IPS-NIHi11 (cell line): Measurements from ENCODE around the gene CRYZL1.
"Not testable (repeated sequence)": the region's sequence is repeated elsewhere in the genome, so short reads cannot be mapped to it uniquely, and the experiment has no call there.

Source experiments
- DNase-seq: peaks from one replicate; pipeline ENCODE4 v3.0.0; 2012; ENCODE audit warnings: mixed read lengths, low spot score

CRYZL1 gene

GRCh38 chr21:33626151-33626550, 15.4 kb downstream of the CRYZL1 start:
- not testable (repeated sequence) for DNase-seq

- DNase-seq, result peak; percentile 44
Observed at GRCh38 chr21:33622253-33622652, 19.3 kb downstream of the CRYZL1 start.

- DNase-seq, result no peak
Observed at GRCh38 chr21:33619726-33620125, 21.8 kb downstream of the CRYZL1 start.

GRCh38 chr21:33618407-33618806, 23.1 kb downstream of the CRYZL1 start:
- peak; percentile 8 for DNase-seq

- DNase-seq, result not testable (repeated sequence)
Observed at GRCh38 chr21:33617565-33617964, 24.0 kb downstream of the CRYZL1 start.

GRCh38 chr21:33611006-33611744, 30.4 kb downstream of the CRYZL1 start:
- no peak for DNase-seq

GRCh38 chr21:33608559-33608958, 33.0 kb downstream of the CRYZL1 start:
- DNase-seq, result no peak

- DNase-seq, result no peak
Observed at GRCh38 chr21:33598051-33598450, 43.5 kb downstream of the CRYZL1 start.

- DNase-seq, result peak; percentile 99
Observed at GRCh38 chr21:33588485-33589335, 52.8 kb downstream of the CRYZL1 start, which contains the start of gene DONSON. DONSON (minus strand) TSS chr21:33588684; CDS start chr21:33588641, 43 bp downstream.

GRCh38 chr21:33587792-33588484, 53.6 kb downstream of the CRYZL1 start:
- peak; percentile 31 for DNase-seq

GRCh38 chr21:33586927-33587326, 54.6 kb downstream of the CRYZL1 start:
- DNase-seq, result no peak

GRCh38 chr21:33584455-33584854, 57.1 kb downstream of the CRYZL1 start:
- no peak for DNase-seq

- no peak for DNase-seq
Observed at GRCh38 chr21:33578959-33579542, 62.5 kb downstream of the CRYZL1 start.

GRCh38 chr21:33578214-33578613, 63.3 kb downstream of the CRYZL1 start:
- no peak for DNase-seq

GRCh38 chr21:33576741-33577141, 64.8 kb downstream of the CRYZL1 start:
- DNase-seq, result not testable (repeated sequence)

GRCh38 chr21:33572350-33572749, 69.2 kb downstream of the CRYZL1 start:
- DNase-seq, result no peak

- DNase-seq, result no peak
Observed at GRCh38 chr21:33569991-33570390, 71.5 kb downstream of the CRYZL1 start.

- no peak for DNase-seq
Observed at GRCh38 chr21:33568448-33568847, 73.1 kb downstream of the CRYZL1 start.

GRCh38 chr21:33567914-33568313, 73.6 kb downstream of the CRYZL1 start:
- DNase-seq, result no peak

- no peak for DNase-seq
Observed at GRCh38 chr21:33566514-33566913, 75.0 kb downstream of the CRYZL1 start.

GRCh38 chr21:33562389-33562788, 79.2 kb downstream of the CRYZL1 start:
- no peak for DNase-seq

- no peak for DNase-seq
Observed at GRCh38 chr21:33561373-33561772, 80.2 kb downstream of the CRYZL1 start.
